ENCODE results near the gene CENPK. TPM values are rescaled to one million over a fixed set of nuclear protein-coding genes. Genes with fewer than 3 reads are reported as not detected.

Gene CENPK
- total RNA-seq, 1 experiment from 2014 or later, result 56.4 TPM

DNA sequence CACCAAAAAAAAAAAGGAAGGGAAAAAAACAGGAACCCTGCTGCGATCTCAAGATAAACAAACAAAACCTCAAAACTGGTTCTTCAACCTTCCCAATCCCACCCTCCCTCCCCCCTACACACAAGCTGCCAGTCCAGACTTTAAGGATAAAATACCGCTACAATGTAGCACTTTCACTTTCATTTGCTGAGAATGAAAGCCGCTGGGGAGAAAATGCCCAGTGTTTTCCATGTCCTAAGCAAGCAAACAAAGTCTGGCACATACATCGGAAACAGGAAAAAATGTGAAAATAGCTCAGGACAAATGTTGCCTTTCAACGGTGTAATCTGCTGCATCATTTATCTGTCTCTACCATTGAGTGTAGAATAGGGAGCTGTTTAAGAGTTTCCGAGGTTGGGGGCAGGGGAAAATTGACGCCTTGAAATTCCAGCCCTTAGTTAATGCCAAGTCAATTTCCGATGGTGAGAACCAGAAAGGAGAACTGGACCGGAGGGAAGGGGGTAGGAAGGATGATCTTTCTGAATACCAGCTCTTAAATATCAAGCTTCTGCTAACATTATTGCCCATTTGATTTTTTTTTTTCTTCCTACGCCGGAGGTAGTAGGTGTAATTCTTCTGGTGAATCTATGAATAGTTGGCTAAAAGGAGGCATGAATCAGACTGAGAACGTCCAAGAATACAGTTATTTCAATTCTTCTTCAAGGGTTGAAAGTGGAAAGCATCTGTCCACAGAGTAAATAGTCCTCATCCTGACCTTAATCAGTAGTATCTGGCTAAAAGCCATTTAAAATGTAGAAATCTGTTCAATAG is 80.0 kb downstream of the CENPK start:
- no TSS peak for BruUV-seq (replicated peaks)
- Histone ChIP-seq H3K9me3 (no peaks in the 10 kb centered on the region), H3K36me3 (ENCODE audit: control insufficient read depth, insufficient read depth, low read length) (no peaks in the 10 kb centered on the region), H3K27me3 (replicated peaks; ENCODE audit: control insufficient read depth, insufficient read depth, low read length) (no peaks in the 10 kb centered on the region), H3K4me1 (peaks cover 5% of the 10 kb centered on the region), H3K4me3 (ENCODE audit: low read depth, low read length) (peak overlapping the region; percentile 35)
- Mint-ChIP-seq H3K27me3 (ENCODE audit: insufficient read depth, unreplicated experiment) (no peaks in the 10 kb centered on the region), H3K36me3 (ENCODE audit: insufficient read depth, unreplicated experiment) (no peaks in the 10 kb centered on the region), H3K4me1 (ENCODE audit: low read depth, unreplicated experiment) (no peaks in the 10 kb centered on the region), H3K27ac (ENCODE audit: unreplicated experiment) (no peak overlapping the region), H3K4me3 (ENCODE audit: unreplicated experiment) (no peak overlapping the region), H3K9me3 (ENCODE audit: unreplicated experiment) (no peaks in the 10 kb centered on the region)
- DNase-seq, result no peak
- CTCF ChIA-PET, result interaction anchor here (0.6 to 2.5 kb wide), 10 partner anchors 93 to 888 kb away, joined by 3 to 17 read pairs (median 3); no protein-coding TSS in a partner anchor
- POLR2A ChIA-PET, result no interaction called here
- TF ChIP-seq, protein P1, sequence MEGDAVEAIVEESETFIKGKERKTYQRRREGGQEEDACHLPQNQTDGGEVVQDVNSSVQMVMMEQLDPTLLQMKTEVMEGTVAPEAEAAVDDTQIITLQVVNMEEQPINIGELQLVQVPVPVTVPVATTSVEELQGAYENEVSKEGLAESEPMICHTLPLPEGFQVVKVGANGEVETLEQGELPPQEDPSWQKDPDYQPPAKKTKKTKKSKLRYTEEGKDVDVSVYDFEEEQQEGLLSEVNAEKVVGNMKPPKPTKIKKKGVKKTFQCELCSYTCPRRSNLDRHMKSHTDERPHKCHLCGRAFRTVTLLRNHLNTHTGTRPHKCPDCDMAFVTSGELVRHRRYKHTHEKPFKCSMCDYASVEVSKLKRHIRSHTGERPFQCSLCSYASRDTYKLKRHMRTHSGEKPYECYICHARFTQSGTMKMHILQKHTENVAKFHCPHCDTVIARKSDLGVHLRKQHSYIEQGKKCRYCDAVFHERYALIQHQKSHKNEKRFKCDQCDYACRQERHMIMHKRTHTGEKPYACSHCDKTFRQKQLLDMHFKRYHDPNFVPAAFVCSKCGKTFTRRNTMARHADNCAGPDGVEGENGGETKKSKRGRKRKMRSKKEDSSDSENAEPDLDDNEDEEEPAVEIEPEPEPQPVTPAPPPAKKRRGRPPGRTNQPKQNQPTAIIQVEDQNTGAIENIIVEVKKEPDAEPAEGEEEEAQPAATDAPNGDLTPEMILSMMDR (IDR thresholded peaks at IDR 0.05; ENCODE audit: insufficient read depth in 1 of 2, low read depth in 1 of 2, low read length in 1 of 2, severe bottlenecking in 1 of 2, unreplicated experiment in 1 of 2), result no peak
- intact Hi-C loops (cut with micrococcal nuclease; ENCODE audit: unreplicated experiment), result loop anchor here (1.0 to 10.0 kb wide), 8 partner anchors 91 to 846 kb away; no protein-coding TSS in a partner anchor

DNA sequence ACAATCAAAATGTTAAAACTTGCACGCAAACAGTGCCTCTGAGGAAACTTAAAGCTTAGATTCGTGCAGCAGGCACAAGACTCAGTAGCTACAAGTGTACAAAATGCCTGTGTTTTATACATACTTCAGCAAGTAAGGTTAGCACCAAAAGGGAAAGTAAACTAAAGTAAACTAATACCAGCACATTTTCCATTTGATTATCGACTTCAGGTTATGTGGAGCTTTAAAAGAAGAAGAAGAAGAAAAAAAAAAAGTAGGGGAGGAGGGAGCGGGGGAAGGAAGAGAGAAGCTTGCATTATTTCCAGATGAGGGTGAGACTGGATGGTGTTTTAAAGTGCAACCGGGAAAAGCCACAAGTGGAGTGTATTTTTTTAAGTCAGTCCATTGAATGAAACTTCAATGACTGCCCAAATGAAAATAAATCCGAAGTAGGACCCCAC is 80.7 kb downstream of the CENPK start:
- Histone ChIP-seq H3K27me3 (replicated peaks; ENCODE audit: control insufficient read depth, insufficient read depth, low read length) (no peaks in the 10 kb centered on the region), H3K4me3 (ENCODE audit: low read depth, low read length) (peak overlapping the region; percentile 35), H3K9me3 (no peaks in the 10 kb centered on the region), H3K4me1 (peaks cover 5% of the 10 kb centered on the region), H3K36me3 (ENCODE audit: control insufficient read depth, insufficient read depth, low read length) (no peaks in the 10 kb centered on the region)
- Mint-ChIP-seq H3K4me3 (ENCODE audit: unreplicated experiment) (no peak overlapping the region), H3K9me3 (ENCODE audit: unreplicated experiment) (no peaks in the 10 kb centered on the region), H3K27me3 (ENCODE audit: insufficient read depth, unreplicated experiment) (no peaks in the 10 kb centered on the region), H3K36me3 (ENCODE audit: insufficient read depth, unreplicated experiment) (no peaks in the 10 kb centered on the region), H3K4me1 (ENCODE audit: low read depth, unreplicated experiment) (no peaks in the 10 kb centered on the region), H3K27ac (ENCODE audit: unreplicated experiment) (no peak overlapping the region)
- ChIA-PET CTCF (interaction anchor here (0.6 to 2.5 kb wide), 2 partner anchors 401 to 671 kb away, joined by 4 to 17 read pairs; no protein-coding TSS in a partner anchor), POLR2A (no interaction called here)
- no TSS peak for BruUV-seq (replicated peaks)
- no peak for DNase-seq
- intact Hi-C loops (cut with micrococcal nuclease; ENCODE audit: unreplicated experiment), result loop anchor here (5.0 to 10.0 kb wide), 4 partner anchors 90 to 845 kb away; no protein-coding TSS in a partner anchor
- TF ChIP-seq, protein P1 (IDR thresholded peaks at IDR 0.05; ENCODE audit: insufficient read depth in 1 of 2, low read depth in 1 of 2, low read length in 1 of 2, severe bottlenecking in 1 of 2, unreplicated experiment in 1 of 2), result no peak

DNA sequence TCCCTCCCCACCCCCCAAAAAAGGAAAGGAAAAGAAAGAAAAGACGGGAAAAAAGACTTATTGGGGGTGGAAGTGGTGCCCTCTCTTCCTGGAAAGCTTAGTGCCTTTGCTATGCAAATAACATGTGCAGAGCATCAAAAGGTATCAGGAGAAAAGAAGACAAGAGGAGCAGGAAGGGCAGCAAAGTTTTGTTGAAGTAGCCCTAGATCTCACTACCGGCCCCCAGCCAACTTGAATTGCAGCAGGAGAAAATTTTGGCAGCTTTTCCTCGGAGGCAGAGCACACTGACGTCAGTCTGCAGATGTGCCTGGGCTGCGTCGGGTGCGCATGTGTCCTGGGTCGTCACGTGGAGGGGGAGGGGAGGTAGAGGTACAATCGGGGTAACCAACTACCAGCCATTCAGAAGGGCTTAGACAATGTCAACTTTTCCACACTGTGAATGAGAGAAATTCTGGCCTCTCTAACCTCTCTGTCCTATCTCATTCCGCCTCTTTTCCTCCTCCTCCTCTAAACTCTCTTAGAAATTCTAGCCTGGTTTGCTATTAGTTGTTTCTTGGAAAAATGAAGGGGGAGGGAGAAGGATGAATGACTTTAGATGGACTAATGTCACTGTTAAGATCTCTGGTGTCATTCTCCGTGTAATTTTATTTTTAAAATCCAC is 81.2 kb downstream of the CENPK start, which contains the start of gene ADAMTS6:
Gene ADAMTS6 (minus strand): TSS at position 286 of the 661 bp plus-strand sequence. CDS start 8,247 bp downstream, outside the sequence.
- Histone ChIP-seq H3K27me3 (replicated peaks; ENCODE audit: control insufficient read depth, insufficient read depth, low read length) (no peaks in the 10 kb centered on the region), H3K4me3 (ENCODE audit: low read depth, low read length) (peak within 1 kb of the TSS; percentile 35), H3K9me3 (no peaks in the 10 kb centered on the region), H3K4me1 (peaks cover 5% of the 10 kb centered on the region), H3K36me3 (ENCODE audit: control insufficient read depth, insufficient read depth, low read length) (no peaks in the 10 kb centered on the region)
- no peak within 1 kb of the TSS for H3K27ac Mint-ChIP-seq (ENCODE audit: unreplicated experiment)
- ChIA-PET POLR2A (interaction anchor here (0.6 kb wide), 1 partner anchor 261 kb away, joined by 4 read pairs; no protein-coding TSS in a partner anchor), CTCF (interaction anchor here (2.5 kb wide), 1 partner anchor 671 kb away, joined by 17 read pairs; no protein-coding TSS in a partner anchor)
- no peaks in the 10 kb centered on the region for H3K36me3 Mint-ChIP-seq (ENCODE audit: insufficient read depth, unreplicated experiment)
- no TSS peak for BruUV-seq (replicated peaks)
- no peaks in the 10 kb centered on the region for H3K9me3 Mint-ChIP-seq (ENCODE audit: unreplicated experiment)
- no peaks in the 10 kb centered on the region for H3K27me3 Mint-ChIP-seq (ENCODE audit: insufficient read depth, unreplicated experiment)
- DNase-seq, result peak; percentile 49 to 64
- intact Hi-C loops (cut with micrococcal nuclease; ENCODE audit: unreplicated experiment), result loop anchor here (5.0 to 10.0 kb wide), 4 partner anchors 89 to 844 kb away; no protein-coding TSS in a partner anchor
- H3K4me3 Mint-ChIP-seq (ENCODE audit: unreplicated experiment), result no peak within 1 kb of the TSS
- H3K4me1 Mint-ChIP-seq (ENCODE audit: low read depth, unreplicated experiment), result no peaks in the 10 kb centered on the region
- TF ChIP-seq, protein P1 (IDR thresholded peaks at IDR 0.05; ENCODE audit: insufficient read depth in 1 of 2, low read depth in 1 of 2, low read length in 1 of 2, severe bottlenecking in 1 of 2, unreplicated experiment in 1 of 2), result no peak
